NCI-H2196 (cell line): ENCODE measurements around the gene DPP9.

ENCODE experiments used
- DNase-seq: peaks from one replicate; lab custom pipeline; 2025; ENCODE audit not compliant: unreplicated experiment; lab: John Stamatoyannopoulos, UW

DPP9 gene

GRCh38 chr19:4740092-4740491 is 16.4 kb upstream of the DPP9 start:
- DNase-seq, result no peak

DNA sequence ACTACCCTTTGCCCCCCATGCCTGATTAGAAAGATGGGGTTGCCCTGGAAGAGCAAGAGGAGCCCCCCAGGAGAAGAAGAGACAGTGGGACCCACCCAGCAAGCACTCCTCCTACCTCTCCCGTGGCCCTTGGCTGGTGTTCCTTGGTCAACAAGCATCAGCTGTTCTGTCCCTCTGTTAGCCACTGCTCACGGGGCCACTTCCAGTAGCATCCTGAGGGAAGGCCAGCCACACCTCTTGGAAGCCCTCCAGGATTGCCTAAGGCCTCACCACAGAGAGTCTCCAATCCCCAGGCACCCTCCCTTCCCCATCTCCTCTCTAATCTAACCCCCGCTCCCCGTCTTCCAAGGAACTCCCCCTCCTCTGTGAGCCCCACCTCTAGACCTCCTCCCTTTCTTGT is 15.1 kb upstream of the DPP9 start:
- no peak for DNase-seq

GRCh38 chr19:4737955-4738600 is 14.4 kb upstream of the DPP9 start:
- no peak for DNase-seq

- no peak for DNase-seq
Observed at GRCh38 chr19:4733755-4734345, 10.2 kb upstream of the DPP9 start.

DNA sequence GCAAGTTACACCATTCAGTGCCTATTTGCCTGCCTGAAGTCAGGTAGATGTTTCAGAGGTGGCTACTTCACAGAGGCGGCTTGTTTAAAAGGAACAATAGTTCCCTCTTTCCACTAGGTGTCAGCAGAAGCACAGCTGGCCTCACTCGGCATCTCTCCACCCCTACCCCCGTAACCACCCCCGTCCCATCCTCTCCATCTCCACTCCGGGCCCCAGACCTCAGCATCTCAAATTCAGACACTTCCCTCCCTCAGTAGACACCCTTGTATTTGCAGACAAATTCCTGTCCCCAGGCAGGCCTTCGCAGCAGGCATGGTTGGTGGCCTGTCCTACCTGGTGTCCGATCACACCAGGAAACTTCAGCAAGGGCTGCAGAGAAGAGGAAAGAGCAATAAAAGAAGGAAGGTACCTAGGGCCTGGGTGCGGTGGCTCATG is 9.1 kb upstream of the DPP9 start:
- DNase-seq, result peak; percentile 69

DNA sequence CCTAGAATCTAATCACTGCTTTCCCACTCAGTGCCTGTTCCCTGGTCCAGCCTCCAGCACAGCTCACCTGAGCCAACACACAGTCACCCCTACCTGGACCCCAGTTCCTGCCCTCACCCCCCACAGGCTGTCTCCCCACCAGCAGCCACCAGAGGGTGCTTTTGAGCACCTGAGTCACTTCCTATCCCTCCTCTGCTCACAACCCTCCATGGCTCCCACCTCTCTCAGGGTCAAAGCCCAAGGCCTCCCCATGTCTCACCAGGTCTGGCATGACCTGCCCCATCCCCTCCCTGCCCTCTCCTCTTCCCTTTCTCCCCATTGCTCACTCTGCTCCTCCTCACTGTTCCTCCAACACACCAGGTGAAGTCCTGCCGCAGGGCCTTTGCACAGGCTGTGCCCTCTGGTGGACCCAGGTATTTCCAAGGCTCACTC is 7.1 kb upstream of the DPP9 start:
- peak; percentile 30 for DNase-seq

DNA sequence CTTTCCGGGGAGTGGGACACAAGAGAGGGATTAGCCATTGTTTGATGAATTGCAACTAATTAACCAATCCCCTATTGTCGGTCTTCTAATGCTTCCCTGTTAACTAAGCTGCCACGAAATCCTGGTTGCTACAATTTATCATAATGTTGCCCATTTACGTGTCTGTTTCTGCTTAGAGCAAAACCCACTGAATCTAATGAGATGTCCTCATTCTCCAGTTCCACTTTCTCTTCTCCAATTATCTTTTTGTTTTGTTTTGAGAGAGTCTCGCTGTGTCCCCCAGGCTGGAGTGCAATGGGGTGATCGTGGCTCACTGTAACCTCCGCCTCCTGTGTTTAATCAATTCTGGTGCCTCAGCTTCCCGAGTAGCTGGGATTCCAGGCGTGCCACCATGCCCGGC is 5.2 kb upstream of the DPP9 start:
- DNase-seq, result no peak

GRCh38 chr19:4722671-4723594 is 709 bp downstream of the DPP9 start:
- DNase-seq, result no peak

DNA sequence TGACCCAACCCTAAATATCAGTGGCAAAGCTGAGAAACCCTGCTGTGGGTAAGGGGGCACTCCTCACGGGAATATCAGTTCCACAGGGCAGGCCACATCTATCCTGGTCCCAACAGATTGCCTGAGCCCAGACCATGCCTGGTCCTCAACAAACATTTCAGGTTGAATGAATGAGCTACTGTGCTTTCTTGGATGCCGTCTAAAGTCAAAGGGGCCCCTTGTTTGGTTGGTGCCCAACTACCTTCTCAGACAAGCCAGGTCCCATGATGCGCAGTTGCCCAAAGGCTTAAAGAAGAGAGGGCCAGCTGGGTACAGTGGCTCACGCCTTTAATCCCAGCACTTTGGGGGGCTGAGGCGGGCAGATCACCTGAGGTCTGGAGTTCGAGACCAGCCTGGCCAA is 2.4 kb downstream of the DPP9 start:
- DNase-seq, result no peak

- DNase-seq, result no peak
Observed at GRCh38 chr19:4720037-4720700, 3.5 kb downstream of the DPP9 start.

DNA sequence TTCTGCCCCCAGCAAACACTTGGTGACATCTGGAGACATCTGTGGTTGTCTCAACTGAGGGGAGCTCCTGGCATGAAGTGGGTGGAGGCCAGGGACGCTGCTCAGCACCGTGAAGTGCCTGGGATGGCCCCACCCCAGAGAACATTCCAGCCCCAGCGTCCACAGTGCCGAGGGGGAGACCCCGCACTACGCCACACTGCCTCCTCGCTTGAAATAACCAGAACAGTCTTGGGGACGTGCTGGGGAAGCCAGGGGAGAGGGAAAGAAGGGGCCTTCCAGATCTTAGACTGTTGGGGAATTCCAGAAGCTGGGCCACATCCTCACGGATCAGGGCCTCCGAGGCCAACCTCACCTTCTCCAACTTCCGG is 4.2 kb downstream of the DPP9 start:
- no peak for DNase-seq

- no peak for DNase-seq
Observed at GRCh38 chr19:4717966-4718701, 5.5 kb downstream of the DPP9 start.

DNA sequence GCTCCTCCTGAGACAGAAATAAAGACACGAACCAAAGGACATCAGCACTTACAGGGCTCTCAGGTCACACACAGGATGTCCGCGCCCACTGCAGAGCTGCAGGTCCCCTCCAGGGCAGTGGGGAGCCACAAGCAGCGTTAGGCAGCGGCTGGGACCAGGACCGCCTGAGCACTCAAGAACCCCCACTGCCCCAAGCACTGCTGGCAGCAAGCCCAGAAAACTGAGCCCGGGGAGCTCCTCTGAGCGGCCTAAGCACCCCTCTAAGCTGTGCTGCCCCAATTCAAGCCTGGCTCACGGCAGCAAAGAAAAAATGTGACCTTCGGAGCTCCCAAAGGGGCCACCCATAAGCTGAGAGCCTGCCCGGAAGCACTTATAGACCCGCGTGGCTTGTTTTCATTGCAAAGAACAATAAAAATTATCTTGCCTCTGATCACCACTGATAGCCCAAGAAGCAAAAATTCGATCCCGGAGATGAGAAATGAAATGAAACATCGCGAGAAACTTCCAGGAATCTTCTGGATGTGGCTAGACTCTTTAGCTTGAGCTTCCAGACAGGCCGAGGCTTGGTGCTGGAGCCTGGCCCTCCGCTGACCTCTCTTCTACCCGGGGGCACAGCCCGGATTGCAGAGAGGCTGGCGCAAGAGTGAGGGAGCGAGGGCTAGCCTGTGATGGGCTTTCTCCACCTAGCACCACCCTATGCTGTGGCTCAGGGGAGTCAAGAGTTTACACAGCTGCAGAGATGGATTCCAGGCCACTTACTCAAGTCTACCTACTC is 6.3 kb downstream of the DPP9 start:
- peak; percentile 46 for DNase-seq

- DNase-seq, result peak; percentile 46
Observed at GRCh38 chr19:4715529-4716221, 8.0 kb downstream of the DPP9 start.

DNA sequence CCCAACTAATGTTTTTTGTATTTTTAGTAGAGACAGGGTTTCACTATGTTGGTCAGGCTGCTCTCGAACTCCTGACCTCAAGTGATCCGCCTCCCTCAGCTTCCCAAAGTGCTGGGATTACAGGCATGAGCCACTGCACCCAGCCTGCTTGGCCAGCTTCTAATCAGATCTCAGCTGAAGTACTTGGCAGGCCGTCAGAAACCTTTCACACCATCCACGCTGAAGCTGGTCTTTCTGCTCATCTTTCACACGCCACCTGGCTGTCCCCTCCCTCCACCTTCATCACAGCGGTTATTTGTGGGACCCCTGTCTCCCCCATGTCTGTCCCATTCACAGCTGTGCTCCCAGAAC is 8.5 kb downstream of the DPP9 start:
- DNase-seq, result peak; percentile 66

- no peak for DNase-seq
Observed at GRCh38 chr19:4714016-4714415, 9.6 kb downstream of the DPP9 start.

- DNase-seq, result peak; percentile 26
Observed at GRCh38 chr19:4713384-4713951, 10.2 kb downstream of the DPP9 start.

GRCh38 chr19:4712771-4713170 is 10.9 kb downstream of the DPP9 start:
- DNase-seq, result no peak

DNA sequence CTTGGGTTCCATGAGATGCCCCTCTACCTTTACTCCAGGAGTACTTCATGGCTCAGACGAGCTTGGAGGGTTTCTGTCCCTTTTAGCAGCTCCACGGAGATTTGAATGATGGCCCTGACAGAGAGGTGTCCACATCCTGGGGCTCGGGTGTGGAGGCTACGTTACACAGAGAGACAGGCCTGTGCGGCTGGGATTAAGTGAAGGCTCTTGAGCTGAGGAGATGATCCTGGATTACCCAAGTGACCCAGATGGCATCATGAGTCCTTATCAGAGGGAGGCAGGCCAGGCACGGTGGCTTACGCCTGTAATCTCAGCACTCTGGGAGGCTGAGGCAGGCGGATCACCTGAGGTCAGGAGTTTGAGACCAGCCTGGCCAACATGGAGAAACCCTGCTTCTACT is 12.4 kb downstream of the DPP9 start:
- no peak for DNase-seq
